ENCODE results near the gene NCAPD2. TPM values are rescaled to one million over a fixed set of nuclear protein-coding genes. Genes with fewer than 3 reads are reported as not detected.

Gene NCAPD2
- total RNA-seq, 2 donors from 2014 or later: 19.9 to 26.7 TPM

DNA sequence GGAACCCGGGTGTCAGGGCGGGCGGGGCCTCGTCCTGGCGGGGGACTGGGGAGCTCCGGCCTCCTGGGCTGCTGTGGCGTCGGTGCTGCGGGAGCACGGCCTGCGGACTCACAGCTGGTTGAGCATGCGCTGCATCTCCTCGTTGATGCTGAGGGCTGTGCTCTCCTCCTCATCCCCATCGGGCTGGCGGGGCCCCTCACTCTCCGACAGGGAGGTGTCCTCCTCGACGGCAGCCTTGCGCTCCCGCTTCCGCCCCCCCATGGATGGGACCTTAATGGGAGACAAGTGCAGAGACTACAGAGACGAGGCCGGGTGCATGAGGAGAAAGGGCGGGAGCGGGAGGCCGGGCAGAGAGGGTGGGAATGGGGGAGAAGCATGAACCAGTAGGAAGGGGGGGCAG, 54.7 kb downstream of the NCAPD2 start:
- no peaks in the 10 kb centered on the region for H3K27me3 ChIP-seq (replicated peaks; ENCODE audit: insufficient read depth)
- no peak for TF ChIP-seq CTCF (IDR thresholded peaks at IDR 0.05)
- H3K4me1 ChIP-seq (ENCODE audit: control insufficient read depth in 1 of 2, low read depth in 2 of 2): peaks cover 55 to 64% of the 10 kb centered on the region in 2 donors
- peak overlapping the region; percentile 59 to 98 for H3K27ac ChIP-seq
- no peaks in the 10 kb centered on the region for H3K9me3 ChIP-seq
- H3K4me3 ChIP-seq: peak overlapping the region; percentile 6
- no peak for ATAC-seq (ENCODE audit: insufficient number of reproducible peaks, low FRiP score, low read depth)
- no peak for DNase-seq (ENCODE audit: low spot score)
- H3K36me3 ChIP-seq: peaks cover 46% of the 10 kb centered on the region

- Histone ChIP-seq H3K9me3 (no peaks in the 10 kb centered on the region), H3K36me3 (peaks cover 45% of the 10 kb centered on the region), H3K4me3 (peak overlapping the region; percentile 11), H3K27me3 (replicated peaks; ENCODE audit: insufficient read depth) (no peaks in the 10 kb centered on the region), H3K4me1 (ENCODE audit: control insufficient read depth in 1 of 2, low read depth in 2 of 2) (peaks cover 59 to 69% of the 10 kb centered on the region in 2 donors), H3K27ac (peak overlapping the region; percentile 98 to 100)
- ATAC-seq (ENCODE audit: insufficient number of reproducible peaks, low FRiP score, low read depth) (no peak), DNase-seq (ENCODE audit: low spot score) (no peak)
- TF ChIP-seq CTCF (IDR thresholded peaks at IDR 0.05): no peak
Observed at GRCh38 chr12:6548966-6549683, 55.2 kb downstream of the NCAPD2 start.

DNA sequence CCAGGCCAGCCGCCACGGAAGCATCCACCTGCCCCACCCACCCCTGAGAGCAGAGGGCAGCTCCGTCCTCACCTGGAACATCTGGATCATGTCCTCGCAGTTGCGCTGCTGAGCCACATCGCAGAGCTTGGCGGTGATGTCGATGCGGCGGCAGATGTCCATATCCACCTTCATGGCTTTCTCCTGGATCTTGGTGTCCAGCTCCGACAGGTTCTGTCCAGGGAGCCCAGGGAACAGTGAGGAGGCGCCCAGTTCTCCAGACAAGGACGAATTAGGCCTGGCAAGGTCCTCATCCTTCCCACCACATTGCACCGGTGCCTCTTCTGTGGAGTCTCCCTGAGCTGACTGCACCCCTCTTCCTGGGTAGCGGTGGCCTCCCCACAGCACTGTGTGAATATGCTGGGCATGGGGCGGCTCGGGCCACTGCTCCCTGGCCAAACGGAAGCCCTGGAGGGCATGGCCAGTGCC, 55.8 kb downstream of the NCAPD2 start:
- no peak for DNase-seq (ENCODE audit: low spot score)
- H3K36me3 ChIP-seq: peaks cover 39% of the 10 kb centered on the region

GRCh38 chr12:6550294-6551062, 56.6 kb downstream of the NCAPD2 start:
- Histone ChIP-seq H3K27me3 (replicated peaks; ENCODE audit: insufficient read depth) (no peaks in the 10 kb centered on the region), H3K4me3 (peak overlapping the region; percentile 93), H3K27ac (peak overlapping the region; percentile 98 to 100), H3K36me3 (peaks cover 39% of the 10 kb centered on the region), H3K9me3 (no peaks in the 10 kb centered on the region), H3K4me1 (ENCODE audit: control insufficient read depth in 1 of 2, low read depth in 2 of 2) (peaks cover 59 to 75% of the 10 kb centered on the region in 2 donors)
- DNase-seq (ENCODE audit: low spot score): no peak
- no peak for TF ChIP-seq CTCF (IDR thresholded peaks at IDR 0.05)
- ATAC-seq (ENCODE audit: insufficient number of reproducible peaks, low FRiP score, low read depth): no peak

More for the DNA sequence above, 55.8 kb downstream of the NCAPD2 start:
- no peak for ATAC-seq (ENCODE audit: insufficient number of reproducible peaks, low FRiP score, low read depth)
- TF ChIP-seq CTCF (IDR thresholded peaks at IDR 0.05): no peak
- no peaks in the 10 kb centered on the region for H3K9me3 ChIP-seq
- peak overlapping the region; percentile 98 to 100 for H3K27ac ChIP-seq
- no peaks in the 10 kb centered on the region for H3K27me3 ChIP-seq (replicated peaks; ENCODE audit: insufficient read depth)
- peaks cover 59 to 70% of the 10 kb centered on the region in 2 donors for H3K4me1 ChIP-seq (ENCODE audit: control insufficient read depth in 1 of 2, low read depth in 2 of 2)
- H3K4me3 ChIP-seq: peak overlapping the region; percentile 93

DNA sequence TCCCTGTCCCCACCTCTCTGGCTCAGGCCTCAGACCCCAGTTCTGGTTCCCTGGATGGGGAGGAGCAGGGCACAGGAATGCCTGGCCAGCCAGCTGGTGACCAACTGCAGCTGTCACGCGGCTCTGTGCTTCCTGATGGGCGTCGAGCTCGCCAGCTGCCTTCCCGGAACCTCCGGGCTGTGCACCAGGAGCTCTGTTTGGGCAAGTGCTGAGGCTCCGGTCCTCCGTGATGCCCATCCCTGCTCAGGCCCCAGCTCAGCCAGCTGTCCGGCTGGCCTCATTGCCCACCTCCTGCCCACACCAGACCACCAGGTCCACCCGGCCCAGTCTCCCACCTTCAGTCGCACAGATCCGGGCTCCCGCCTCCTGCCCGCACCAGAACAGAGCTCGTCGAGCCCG, 57.2 kb downstream of the NCAPD2 start:
- no peak for ATAC-seq (ENCODE audit: insufficient number of reproducible peaks, low FRiP score, low read depth)
- Histone ChIP-seq H3K4me1 (ENCODE audit: control insufficient read depth in 1 of 2, low read depth in 2 of 2) (peaks cover 59 to 76% of the 10 kb centered on the region in 2 donors), H3K27ac (peak overlapping the region; percentile 98 to 100), H3K9me3 (no peaks in the 10 kb centered on the region), H3K4me3 (peak overlapping the region; percentile 93), H3K27me3 (replicated peaks; ENCODE audit: insufficient read depth) (no peaks in the 10 kb centered on the region), H3K36me3 (peaks cover 34% of the 10 kb centered on the region)
- DNase-seq (ENCODE audit: low spot score): no peak
- no peak for TF ChIP-seq CTCF (IDR thresholded peaks at IDR 0.05)
